SHP77 (cell line): ENCODE measurements around the gene AASDHPPT.

Experiments used
- DNase-seq, 2 experiments: peaks; one replicate each; lab custom pipeline; 2025; lab: John Stamatoyannopoulos, UW

The AASDHPPT gene

DNA sequence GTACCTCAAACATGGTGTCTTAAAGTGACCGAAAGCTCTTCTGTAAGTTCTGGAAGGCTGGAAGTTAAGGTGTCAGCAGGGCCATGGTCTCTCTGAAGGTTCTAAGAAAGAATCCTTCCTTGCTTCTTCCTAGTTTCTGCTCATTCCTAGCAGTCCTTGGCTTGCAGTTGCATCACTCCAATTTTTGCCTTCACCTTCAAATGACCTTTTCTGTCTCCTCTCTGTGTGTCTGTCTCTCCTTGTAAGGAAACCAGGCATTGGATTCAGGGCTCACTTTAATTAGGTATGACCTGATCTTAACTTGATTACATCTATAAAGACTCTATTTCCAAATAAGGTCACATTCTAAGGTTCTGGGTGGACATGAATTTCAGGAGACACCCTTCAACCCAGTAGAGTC, 8.7 kb downstream of the AASDHPPT start:
- no peak for DNase-seq

DNA sequence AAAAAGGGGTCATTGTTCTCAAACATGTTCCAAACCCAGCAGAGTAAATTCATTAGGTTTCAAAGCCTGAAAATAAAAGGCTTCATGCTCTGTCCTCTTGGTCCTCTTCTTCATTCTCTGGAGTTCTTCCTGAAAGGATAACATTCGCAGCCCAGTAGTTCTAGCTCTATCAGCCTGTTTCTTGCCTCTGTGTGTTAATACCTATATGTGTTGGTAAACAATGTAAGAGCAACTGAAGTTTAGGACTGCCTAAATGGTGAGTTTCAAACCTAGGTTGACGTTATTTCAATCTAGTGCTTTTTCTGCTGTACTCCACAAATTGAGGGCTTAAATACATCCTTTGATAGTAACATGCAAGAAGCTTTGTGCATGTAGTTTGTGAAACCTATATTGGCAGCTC, 9.4 kb downstream of the AASDHPPT start:
- no peak for DNase-seq

DNA sequence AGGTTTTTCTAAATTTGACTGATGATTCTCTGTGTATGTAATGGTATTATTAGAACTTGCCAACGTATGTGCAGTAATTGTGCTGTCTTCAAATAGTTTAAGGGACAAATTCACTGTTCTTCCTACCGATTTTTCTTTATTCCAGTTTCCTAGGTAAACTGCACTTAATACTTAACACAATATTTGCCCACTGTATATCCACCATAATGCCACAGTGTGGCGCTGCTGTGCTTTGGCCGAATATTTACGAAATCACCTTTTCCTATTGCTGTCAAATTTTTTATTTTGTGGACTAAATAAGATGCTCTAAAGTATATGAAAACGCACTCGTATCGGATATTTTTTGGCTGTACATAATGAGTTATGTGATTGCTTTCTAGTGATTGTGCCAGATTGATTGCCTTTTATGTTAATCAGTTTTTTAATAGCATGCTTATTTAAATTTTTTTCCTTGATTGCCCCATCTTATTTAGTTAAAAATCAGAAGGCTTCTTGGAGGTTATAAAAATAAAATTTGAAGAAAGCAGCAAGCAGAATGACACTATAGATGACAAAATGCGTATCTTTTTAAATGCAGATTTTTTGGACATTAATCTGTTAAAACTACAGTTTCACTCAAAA, 10.5 kb downstream of the AASDHPPT start:
- peak; percentile 2 to 23 for DNase-seq

DNA sequence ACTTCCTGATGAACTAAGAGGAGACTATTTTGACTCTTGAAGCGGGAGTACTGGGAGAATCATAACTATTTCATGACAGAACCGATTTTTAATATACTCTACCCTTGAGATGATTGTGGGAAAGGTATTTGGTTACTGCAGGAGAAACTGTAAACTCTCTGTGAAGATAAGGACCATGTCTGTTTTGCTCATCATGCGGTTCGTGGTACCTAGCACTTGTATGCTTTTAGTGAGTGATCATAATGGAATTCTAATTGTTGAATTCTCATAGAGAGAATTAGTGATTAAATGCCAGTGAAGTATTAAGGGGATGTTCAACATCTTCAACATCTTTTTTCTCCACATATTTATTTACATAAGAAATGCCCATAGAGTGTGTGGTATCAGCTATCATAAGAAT, 11.4 kb downstream of the AASDHPPT start:
- no peak for DNase-seq

DNA sequence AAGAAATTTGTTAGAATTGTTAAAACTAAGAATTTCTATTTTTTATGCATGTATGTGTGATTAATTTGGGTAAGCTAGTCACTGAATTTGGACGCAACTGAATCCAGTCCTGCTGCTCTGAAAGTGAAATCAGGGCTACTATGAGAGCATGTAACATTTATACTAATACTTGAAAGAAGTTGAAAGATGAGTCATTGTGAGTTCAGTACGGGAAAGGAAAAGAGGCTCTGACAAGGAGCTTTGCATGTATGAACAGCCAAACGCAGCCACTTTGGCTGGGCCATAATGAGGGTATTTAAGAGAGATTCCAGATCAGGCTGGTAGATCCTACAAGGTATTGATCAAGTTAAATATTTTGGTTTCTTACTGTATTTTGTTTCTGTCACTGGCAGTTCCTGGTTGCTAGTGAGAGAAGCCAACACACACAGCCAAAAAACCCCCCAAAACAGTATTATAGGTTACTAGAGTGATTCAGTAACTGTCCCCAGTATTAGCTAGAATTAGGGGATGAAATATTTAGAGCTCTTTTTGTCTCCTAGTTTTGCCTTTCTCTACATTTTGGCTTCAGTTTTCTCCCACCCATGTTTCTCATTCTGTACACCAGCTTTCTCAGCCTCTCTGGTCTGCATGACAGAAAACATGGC, 14.1 kb downstream of the AASDHPPT start:
- DNase-seq: no peak

DNA sequence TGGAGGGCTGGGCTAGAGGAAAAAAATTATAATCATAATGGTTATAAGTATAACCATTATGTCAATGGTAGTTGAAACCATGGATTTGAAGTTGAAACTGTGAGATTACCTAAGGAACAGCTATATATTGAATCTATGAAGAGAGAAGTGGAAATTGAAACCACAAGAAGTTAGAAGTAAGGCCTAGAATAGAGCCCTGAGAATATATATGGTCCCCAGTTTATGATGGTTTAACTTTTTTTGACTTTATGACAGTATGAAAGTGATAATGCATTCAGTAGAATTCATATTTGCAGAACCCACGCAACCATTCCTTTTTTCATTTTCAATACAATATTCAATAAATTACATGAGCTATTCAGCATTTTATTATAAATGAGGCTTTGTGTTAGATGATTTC, 15.0 kb downstream of the AASDHPPT start:
- DNase-seq: no peak

DNA sequence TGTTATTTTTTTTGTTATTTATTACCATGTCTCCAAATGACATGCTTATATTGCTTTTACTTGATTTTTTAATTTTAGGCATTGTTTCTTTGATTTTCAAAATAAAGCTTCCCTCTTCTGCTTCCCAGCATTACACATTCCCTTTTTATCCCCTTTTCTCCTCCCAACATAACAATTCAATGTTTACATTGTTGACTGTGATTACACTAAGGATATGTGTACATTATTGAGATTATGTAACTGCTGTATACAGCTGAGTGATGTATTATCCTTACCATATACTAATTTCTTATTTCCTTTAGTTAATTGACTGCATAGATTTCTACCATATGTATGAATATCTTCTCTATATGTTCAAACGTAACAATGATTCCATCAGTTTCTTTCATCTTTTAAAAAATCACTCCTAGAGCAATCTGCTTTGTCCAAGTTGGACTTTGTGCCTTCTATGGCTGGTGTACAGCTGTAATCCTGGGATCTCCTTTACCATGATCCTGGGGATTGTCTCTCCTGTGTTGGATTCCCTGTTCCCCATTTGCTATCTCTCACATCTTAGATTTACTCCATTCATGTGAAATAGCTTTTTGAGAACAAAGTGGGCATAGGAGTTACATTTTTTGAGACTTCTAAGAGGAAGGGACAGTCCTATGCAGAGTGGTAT, 21.6 kb downstream of the AASDHPPT start:
- DNase-seq: no peak

DNA sequence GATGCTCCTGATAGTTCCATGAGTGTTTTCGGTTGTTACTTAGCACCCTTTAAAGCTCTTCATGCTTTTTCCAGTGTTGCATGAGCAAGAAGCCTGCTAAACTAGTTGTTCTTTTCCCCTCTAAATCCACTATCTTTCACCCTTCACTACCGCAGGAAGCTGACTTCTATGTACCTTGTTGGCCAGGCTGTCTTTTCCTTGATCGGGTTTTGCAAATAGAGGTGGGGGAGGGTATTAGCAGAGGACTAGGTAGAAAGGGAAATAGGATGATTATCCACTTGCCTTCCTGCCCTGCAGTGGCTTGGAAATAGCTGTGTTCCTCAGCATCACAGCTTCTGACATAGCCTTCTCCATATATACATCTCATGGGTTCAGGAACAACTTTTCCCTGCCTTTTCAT, 23.9 kb downstream of the AASDHPPT start:
- no peak for DNase-seq

DNA sequence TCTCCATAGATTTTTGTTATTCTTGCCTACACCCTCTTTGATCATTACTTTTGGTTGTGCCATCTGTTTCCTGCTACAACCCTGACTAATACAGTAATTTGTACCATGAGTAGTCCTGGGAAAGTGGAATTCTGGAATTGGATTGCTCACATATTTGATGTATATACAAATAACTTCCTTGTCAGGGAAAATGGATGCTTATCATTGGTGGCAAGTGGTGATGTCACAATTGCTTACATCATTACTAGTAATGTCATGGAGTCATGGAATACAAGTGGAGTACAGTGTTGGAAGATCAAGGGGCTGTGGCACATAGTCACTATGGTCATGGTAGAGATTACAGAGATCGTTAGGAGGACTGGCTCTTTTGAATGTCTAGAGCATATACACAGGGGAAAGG, 24.4 kb downstream of the AASDHPPT start:
- no peak for DNase-seq

DNA sequence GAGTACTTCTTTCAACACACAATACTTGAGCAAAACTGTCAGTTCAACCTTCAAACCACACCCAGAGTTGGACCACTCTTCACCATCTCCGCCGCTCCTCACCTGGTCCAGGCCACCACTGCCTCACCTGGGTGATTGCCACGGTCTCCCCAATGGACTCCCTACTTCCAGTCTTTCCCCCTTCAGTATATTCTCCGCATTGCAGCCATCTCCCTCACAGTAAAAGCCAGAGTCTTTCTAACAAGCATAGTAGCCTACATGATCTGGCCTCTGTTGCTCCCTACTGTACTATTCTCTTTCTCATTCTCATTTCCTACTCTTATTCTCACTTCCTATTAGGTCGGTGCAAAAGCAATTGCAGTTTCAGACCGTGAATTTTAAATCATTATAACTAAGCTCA, 28.5 kb downstream of the AASDHPPT start:
- no peak for DNase-seq

DNA sequence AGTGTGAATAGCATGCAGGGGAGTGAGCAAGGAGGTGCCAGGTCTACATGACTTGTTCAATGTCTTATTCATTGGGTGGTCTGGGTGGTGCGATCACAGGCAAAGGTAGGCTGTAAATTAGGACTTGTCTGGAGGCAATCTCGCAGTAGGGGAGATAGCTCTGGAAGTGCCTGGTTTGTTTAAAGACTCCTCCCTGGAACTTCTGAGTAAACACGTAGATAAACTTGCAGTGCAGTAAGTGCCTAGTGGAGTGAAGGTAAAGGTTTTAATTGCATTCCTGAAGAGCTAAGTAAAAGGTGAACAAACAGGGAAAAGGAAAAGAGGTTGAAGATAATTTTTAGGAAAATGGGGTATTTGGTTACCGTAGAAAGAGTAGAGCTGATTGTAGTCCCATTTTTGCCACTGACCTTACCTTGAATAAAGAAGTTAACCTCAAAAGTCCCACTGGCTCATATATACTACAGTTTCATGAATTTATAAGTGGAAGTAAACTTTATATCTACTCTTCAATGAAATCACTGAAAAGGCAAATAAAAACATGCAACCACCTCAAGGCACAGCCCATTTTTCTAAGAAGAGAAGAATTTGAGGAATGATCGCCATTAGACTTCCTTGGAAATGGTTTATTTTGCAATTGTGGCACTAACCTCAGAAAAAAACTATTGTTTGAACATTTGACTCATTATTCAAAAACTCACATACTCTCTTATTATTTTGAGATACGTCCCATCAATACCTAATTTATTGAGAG, 44.3 kb downstream of the AASDHPPT start:
- no peak for DNase-seq

DNA sequence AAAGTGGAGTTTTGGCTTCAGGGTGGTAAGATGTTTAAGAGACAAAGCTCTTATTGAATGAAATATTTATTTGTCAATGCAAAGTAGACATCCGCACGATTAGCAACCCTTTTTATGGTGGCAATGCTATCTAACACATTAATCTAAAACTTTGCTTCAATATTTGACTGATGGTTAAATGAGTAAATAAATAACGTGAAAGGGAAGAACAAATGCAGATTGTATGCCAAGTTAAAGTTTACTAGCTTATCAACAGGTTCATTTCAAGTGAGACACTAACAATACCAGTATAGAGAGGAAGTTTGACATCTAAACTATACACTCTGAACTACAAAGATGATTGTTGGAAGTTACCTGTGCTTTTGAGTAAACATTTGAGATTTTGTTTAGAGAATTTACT, 50.1 kb downstream of the AASDHPPT start:
- DNase-seq: no peak

DNA sequence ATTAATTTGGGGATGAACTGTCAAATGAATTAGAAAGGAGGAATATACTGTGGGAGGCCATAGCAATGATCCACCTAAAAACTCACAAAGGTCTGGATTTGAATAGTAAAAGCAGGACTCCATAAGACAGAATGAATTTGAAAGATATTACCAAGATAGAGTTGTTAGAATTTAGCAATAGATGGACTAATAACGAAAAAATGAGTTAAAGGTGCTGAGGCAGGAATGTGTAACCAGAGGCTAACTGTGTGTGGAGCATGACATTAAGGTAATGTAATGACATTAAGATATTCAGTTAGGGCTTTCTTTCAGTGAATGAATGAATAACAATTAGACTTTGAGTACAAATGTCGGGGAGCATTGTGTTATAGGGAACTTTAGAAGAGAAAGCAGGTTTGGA, 51.3 kb downstream of the AASDHPPT start:
- no peak for DNase-seq

DNA sequence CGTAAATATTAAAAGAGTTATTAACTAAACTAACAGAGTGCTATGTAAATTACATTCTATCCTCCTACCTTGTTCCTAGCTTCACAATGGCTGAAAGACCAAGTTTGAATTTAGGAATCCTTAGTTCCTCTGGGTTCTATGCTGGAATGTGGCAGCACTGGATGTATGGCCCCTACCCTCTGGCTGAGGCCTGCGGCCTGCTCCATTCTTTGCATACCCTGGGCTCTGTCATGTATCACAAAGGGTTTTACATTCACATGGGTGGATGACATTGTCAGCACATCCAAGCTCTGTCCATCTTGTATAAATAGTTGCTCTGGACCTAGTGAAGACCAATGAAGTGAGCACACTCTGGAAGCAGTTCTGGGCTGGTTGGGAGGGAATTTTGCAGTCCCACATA, 54.5 kb downstream of the AASDHPPT start:
- DNase-seq: no peak

DNA sequence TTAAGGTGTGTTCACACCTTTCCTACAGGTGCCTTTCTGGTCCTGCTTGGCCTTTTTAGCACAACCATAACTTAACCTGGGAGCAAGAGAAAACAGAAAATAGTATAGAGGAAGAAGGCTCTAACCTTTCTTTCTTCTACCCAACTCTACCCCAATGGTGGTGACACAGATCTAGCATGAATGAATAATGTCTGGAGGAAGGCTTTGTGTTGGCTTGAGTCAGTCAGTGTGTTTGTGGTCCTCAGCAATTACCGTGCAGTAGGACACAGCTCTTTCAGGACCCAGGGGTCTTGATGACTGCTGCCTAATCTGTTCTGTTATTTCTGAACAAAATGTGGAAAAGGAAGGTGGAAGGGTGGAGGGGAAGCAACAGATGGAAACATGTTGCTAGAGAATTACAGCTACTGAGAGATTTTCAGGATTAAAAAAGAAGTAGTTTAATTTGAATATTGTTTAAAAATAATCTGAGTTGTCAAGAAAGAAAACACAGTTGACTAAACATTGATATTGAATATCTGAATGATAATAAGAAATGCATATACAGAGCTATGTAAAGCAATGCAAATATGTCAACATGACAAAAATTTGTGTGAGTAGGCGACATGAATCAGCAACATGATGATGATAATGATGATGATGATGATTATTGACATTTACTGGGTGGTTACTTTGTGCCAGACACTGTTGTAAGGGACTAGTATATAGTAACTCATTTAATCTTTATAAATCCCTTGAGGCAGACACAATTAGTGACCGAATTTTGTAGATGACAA, 55.3 kb downstream of the AASDHPPT start:
- DNase-seq: no peak

DNA sequence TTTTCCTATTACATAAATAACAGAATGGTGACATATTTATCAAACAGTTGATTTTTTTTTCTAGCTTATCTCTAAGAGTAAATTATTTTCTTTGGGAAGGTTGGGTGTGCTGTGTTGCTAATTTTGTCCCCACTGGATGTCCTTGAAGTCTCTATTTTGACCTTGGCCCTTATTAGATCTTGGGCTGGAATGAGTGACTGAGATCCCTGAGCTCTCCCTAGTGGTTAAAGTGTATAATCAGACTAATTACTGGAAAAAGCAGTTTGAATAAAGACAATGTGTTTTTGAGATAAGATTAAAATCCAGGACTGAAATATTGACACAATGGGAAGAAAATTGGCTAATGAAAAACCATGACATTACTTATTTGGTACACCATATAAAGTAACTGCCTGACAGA, 56.1 kb downstream of the AASDHPPT start:
- no peak for DNase-seq

DNA sequence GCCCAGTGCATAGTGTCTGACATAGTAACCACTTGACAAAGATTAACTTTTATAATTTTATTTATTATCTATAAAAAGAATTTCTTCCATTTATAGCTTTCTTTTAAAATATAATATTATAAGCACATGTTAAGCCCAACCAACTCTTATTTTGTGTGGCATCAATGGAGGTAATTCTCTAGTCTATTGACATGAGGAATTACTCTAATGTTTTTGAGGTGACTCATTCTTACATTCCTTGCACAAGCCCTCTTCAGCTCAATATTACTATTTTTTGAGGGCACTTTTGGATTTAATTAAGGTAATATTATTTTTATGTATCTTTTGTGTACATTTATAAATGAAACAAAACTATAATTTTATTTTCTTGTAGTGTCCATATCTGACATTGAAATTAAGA, 59.6 kb downstream of the AASDHPPT start:
- DNase-seq: no peak

DNA sequence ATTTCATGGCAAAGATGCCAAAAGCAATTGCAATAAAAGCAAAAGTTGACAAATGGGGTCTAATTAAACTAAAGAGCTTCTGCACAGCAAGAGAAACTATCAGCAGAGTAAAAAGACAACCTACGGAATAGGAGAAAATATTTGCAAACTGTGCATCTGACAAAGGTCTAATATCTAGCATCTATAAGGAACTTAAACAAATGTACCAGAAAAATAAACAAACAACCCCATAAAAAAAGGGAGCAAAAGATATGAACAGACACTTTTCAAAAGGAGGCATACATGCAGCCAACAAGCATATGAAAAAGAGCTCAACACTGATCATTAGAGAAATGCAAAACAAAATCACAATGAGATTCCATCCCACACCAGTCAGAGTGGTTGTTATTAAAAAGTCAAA, 60.3 kb downstream of the AASDHPPT start:
- DNase-seq: no peak
